Body of pancreas (tissue), 4 donors: ENCODE data around the gene KRT80. TPM values are rescaled to one million over a fixed set of nuclear protein-coding genes. Genes with fewer than 3 reads are reported as not detected.

ENCODE experiments used
- ATAC-seq: fragments of 150-250 bp; one replicate; pipeline ENCODE4 v1.9.1; 2016
- DNase-seq, 4 donors: peaks; one replicate each; pipeline ENCODE4 v3.0.0-alpha.2; 2019
- H3K27ac ChIP-seq, 4 donors: fragments of 200-600 bp; sonication (generic); 1 replicate in 3 of 4; 2 replicates in 1 of 4; pipeline versions ENCODE4 v1.5.1 to v1.6.1; 2016 to 2019; ENCODE audit warnings: mild to moderate bottlenecking in 1 of 4, mixed read lengths in 1 of 4, moderate library complexity in 1 of 4
- H3K27me3 ChIP-seq, 2 donors: fragments of 200-600 bp; sonication (generic); one replicate each; pipeline ENCODE4 v1.6.0; 2016; ENCODE audit warnings: mild to moderate bottlenecking in 1 of 2
- H3K36me3 ChIP-seq, 2 donors: fragments of 200-600 bp; sonication (generic); replicated peaks in 1 of 2; 2 replicates each; pipeline ENCODE4 v1.5.1; 2016; ENCODE audit warnings: low read depth in 2 of 2; ENCODE audit not compliant: insufficient read depth in 1 of 2
- H3K4me1 ChIP-seq: fragments of 200-600 bp; sonication (generic); one replicate; pipeline ENCODE4 v1.6.0; 2016
- H3K4me3 ChIP-seq, 2 donors: fragments of 200-600 bp; sonication (generic); 1 replicate in 1 of 2; 2 replicates in 1 of 2; pipeline ENCODE4 v1.5.1; 2016 to 2019
- H3K9me3 ChIP-seq, 3 donors: fragments of 200-600 bp; sonication (generic); 1 replicate in 2 of 3; 2 replicates in 1 of 3; pipeline ENCODE4 v1.5.1; 2016
- CTCF ChIP-seq, 7 experiments: fragments of 450-650 bp in 4 of 7; fragments of 200-600 bp in 3 of 7; sonication (generic) in 3 of 7; IDR thresholded peaks; one replicate each; pipeline ENCODE4 v1.5.1; 2016 to 2019; ENCODE audit warnings: antibody characterized with exemption in 7 of 7
- POLR2A ChIP-seq, 3 donors: fragments of 450-650 bp; IDR thresholded peaks; one replicate each; pipeline ENCODE4 v1.6.1; 2016; ENCODE audit warnings: antibody characterized with exemption in 3 of 3, mild to moderate bottlenecking in 2 of 3
- WGBS, 2 donors: methylation state at CpG; one replicate each; pipeline ENCODE4 v1.1.5; 2017; 5-methylcytosine and 5-hydroxymethylcytosine counted together
- intact Hi-C: fragments of 100-400 bp; cut with DNase I; formaldehyde crosslinking; loops from one replicate; pipeline ENCODE4 v1.15.1; 2023
- total RNA-seq, 2 donors: library from RNA; depleted of rRNA; stranded (reverse); fragments of >200 nt; gene quantifications; one replicate each; pipeline ENCODE4 v1.1.0, GENCODE V29; 2016

The KRT80 gene
- total RNA-seq, 2 donors from 2014 or later = 10.2 to 11.9 TPM

- Histone ChIP-seq H3K4me3 (no peak overlapping the region), H3K36me3 (no peaks in the 10 kb centered on the region), H3K9me3 (no peaks in the 10 kb centered on the region), H3K27me3 (no peaks in the 10 kb centered on the region), H3K4me1 (peaks cover 56% of the 10 kb centered on the region), H3K27ac (peak overlapping the region; percentile 83 to 98 (median 92))
- DNase-seq (peak in 1 of 4 donors; percentile 16), ATAC-seq (no peak)
- TF ChIP-seq POLR2A (IDR thresholded peaks at IDR 0.05) (no peak), CTCF (IDR thresholded peaks at IDR 0.05) (no peak)
- 66 to 81% methylated on average over 18 of the region's 18 CpGs for WGBS, 2 donors
- intact Hi-C loops = no loop called here
These were observed 16.8 kb upstream of the KRT80 start for GRCh38 chr12:52208424-52209165.

- H3K4me1 ChIP-seq = peaks cover 53% of the 10 kb centered on the region
- H3K36me3 ChIP-seq = no peaks in the 10 kb centered on the region
- no peaks in the 10 kb centered on the region for H3K27me3 ChIP-seq
- DNase-seq (peak; percentile 95 to 98 (median 98)), ATAC-seq (peak; percentile 95)
- H3K27ac ChIP-seq = peak overlapping the region; percentile 83 to 98 (median 92)
- H3K4me3 ChIP-seq = no peak overlapping the region
- TF ChIP-seq POLR2A (IDR thresholded peaks at IDR 0.05) (peak in 2 of 3 donors; percentile 30 to 61), CTCF (IDR thresholded peaks at IDR 0.05) (no peak)
- WGBS, 2 donors = 0 to 13% methylated on average over 4 to 10 of the region's 10 CpGs
- intact Hi-C loops = no loop called here
- no peaks in the 10 kb centered on the region for H3K9me3 ChIP-seq
These were observed 16.1 kb upstream of the KRT80 start for GRCh38 chr12:52207895-52208294.

GRCh38 chr12:52207106-52207505 is 15.3 kb upstream of the KRT80 start:
- peak overlapping the region; percentile 83 to 98 (median 92) for H3K27ac ChIP-seq
- TF ChIP-seq CTCF (IDR thresholded peaks at IDR 0.05) (no peak), POLR2A (IDR thresholded peaks at IDR 0.05) (no peak)
- ATAC-seq (no peak), DNase-seq (peak in 1 of 4 donors; percentile 11)
- H3K9me3 ChIP-seq = no peaks in the 10 kb centered on the region
- WGBS, 2 donors = 83 to 97% methylated on average over 2 of the region's 2 CpGs
- no peak overlapping the region for H3K4me3 ChIP-seq
- no peaks in the 10 kb centered on the region for H3K36me3 ChIP-seq
- H3K27me3 ChIP-seq = no peaks in the 10 kb centered on the region
- H3K4me1 ChIP-seq = peaks cover 51% of the 10 kb centered on the region
- intact Hi-C loops = no loop called here

- intact Hi-C loops = no loop called here
- ATAC-seq (no peak), DNase-seq (peak in 1 of 4 donors; percentile 17)
- H3K36me3 ChIP-seq = no peaks in the 10 kb centered on the region
- H3K9me3 ChIP-seq = no peaks in the 10 kb centered on the region
- 80 to 97% methylated on average over 6 to 9 of the region's 9 CpGs for WGBS, 2 donors
- H3K4me3 ChIP-seq = no peak overlapping the region
- TF ChIP-seq CTCF (IDR thresholded peaks at IDR 0.05) = no peak
- TF ChIP-seq POLR2A (IDR thresholded peaks at IDR 0.05) = no peak
- H3K27ac ChIP-seq = peak overlapping the region; percentile 9 to 98 (median 92)
- no peaks in the 10 kb centered on the region for H3K27me3 ChIP-seq
- H3K4me1 ChIP-seq = peaks cover 51% of the 10 kb centered on the region
These were observed 14.7 kb upstream of the KRT80 start for GRCh38 chr12:52206304-52207040.
